Activated CD4-positive, alpha-beta T cell treated with anti-CD3 and anti-CD28 coated beads, Interleukin-2, amount 50 U/mL, for 4 hours (primary cell): ENCODE data around the gene TAF1L.
"Not testable (repeated sequence)": the region's sequence is repeated elsewhere in the genome, so short reads cannot be mapped to it uniquely, and the experiment has no call there.

Source experiments
- DNase-seq, 2 experiments: peaks; one replicate each; pipeline ENCODE4 v3.0.0-alpha.2; 2020

Gene TAF1L, protein sequence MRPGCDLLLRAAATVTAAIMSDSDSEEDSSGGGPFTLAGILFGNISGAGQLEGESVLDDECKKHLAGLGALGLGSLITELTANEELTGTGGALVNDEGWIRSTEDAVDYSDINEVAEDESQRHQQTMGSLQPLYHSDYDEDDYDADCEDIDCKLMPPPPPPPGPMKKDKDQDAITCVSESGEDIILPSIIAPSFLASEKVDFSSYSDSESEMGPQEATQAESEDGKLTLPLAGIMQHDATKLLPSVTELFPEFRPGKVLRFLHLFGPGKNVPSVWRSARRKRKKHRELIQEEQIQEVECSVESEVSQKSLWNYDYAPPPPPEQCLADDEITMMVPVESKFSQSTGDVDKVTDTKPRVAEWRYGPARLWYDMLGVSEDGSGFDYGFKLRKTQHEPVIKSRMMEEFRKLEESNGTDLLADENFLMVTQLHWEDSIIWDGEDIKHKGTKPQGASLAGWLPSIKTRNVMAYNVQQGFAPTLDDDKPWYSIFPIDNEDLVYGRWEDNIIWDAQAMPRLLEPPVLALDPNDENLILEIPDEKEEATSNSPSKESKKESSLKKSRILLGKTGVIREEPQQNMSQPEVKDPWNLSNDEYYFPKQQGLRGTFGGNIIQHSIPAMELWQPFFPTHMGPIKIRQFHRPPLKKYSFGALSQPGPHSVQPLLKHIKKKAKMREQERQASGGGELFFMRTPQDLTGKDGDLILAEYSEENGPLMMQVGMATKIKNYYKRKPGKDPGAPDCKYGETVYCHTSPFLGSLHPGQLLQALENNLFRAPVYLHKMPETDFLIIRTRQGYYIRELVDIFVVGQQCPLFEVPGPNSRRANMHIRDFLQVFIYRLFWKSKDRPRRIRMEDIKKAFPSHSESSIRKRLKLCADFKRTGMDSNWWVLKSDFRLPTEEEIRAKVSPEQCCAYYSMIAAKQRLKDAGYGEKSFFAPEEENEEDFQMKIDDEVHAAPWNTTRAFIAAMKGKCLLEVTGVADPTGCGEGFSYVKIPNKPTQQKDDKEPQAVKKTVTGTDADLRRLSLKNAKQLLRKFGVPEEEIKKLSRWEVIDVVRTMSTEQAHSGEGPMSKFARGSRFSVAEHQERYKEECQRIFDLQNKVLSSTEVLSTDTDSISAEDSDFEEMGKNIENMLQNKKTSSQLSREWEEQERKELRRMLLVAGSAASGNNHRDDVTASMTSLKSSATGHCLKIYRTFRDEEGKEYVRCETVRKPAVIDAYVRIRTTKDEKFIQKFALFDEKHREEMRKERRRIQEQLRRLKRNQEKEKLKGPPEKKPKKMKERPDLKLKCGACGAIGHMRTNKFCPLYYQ (N-terminal part only)

GRCh38 chr9:32635362-32635761 is at the start of gene TAF1L:
TSS of gene TAF1L (minus strand) at chr9:32635669. CDS start at chr9:32635579, 90 bp downstream.
- DNase-seq = no peak

- no peak for DNase-seq
Measured at GRCh38 chr9:32681751-32682150, 46.3 kb upstream of the TAF1L start.

DNA sequence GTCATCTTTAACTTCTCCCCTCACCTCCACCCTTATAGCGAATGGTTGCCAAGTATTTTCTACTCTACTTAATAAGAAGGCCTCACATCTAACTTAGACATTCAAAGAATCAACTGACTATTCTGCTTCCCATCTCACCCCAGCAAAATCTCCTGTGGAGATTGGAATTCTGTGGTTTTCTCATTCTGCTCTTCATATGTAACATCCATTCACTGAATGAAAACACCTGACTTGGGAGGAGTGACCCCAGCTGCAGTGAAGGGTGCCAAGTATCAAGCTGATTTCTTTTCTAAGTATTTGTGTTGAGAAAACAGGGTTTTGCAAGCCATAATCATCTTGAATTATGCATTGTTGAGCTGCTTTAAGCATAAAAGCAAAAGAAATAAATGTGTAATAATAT is 42.5 kb upstream of the TAF1L start:
- no peak for DNase-seq

GRCh38 chr9:32672469-32672868 is 37.0 kb upstream of the TAF1L start:
- no peak for DNase-seq

DNA sequence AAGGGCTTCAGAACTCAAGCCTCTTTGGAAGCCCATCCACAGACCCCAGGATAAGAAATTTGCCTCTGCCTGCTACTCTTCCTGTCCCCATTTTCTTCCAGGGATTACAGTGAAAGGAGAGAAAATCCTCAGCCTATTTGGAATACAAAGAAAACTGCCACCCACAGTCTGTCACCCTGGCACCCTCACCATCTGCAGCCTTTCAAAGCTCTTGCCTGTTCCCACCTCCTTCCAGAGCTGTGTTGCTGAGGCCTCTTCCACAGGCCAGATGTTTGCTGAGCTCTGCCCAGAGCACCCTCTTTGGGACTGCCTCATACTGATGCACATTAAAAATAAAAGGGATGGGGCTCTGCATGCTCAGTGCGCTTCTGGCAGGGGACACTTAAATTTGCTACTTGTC is 35.9 kb upstream of the TAF1L start:
- DNase-seq = no peak

DNA sequence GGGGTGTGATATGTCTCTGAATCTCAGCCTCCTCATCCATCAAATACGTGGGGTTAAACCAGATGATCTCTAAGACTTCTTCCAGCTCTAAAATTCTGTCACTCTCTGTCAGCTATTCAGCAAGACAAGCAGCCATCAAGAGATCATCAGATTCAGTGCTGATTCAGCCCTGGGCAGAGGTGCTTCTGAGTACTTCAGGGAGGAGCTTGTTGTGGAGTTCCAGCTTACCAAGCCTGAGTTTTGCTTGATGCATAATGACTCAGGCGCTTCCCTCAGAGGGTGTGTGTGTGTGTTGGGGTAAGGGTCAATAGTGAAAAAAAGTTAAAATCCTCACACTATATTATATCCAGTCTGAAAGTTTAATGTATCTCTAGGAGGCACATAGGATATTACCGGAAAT is 29.6 kb upstream of the TAF1L start:
- no peak for DNase-seq

GRCh38 chr9:32663741-32664140 is 28.3 kb upstream of the TAF1L start:
- DNase-seq = no peak

GRCh38 chr9:32647671-32648070 is 12.2 kb upstream of the TAF1L start:
- no peak for DNase-seq

DNA sequence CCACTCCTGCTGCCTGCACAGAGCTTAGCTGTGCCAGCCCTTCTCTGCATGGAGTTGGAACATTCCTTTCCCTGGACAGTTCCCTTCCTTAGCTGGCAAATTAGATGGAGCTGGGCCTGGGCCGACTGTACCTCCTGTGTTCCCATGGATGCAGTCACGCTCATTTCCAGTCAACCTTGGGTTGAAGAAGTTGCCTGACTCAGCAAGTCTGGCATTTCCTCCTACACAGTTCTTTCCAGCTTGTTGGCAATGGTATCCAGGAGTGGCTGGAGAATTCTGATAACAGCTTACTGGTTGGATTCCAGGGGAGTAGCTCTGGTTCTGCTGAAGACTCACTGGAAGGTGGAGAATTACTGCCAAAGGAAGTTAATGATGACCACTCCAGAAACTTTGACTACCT is 9.2 kb upstream of the TAF1L start:
- no peak for DNase-seq

DNA sequence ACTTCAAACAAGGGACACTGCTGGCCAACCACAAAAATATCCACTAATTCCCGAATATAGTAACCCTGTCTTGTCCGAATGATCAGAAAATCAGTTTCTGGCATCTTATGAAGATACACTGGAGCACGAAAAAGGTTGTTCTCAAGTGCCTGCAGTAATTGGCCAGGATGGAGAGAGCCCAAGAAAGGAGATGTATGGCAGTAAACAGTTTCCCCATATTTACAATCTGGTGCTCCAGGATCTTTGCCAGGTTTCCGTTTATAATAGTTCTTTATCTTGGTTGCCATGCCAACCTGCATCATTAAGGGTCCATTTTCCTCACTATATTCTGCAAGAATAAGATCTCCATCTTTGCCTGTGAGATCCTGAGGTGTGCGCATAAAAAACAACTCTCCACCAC is 2.3 kb downstream of the TAF1L start:
- not testable (repeated sequence) for DNase-seq

DNA sequence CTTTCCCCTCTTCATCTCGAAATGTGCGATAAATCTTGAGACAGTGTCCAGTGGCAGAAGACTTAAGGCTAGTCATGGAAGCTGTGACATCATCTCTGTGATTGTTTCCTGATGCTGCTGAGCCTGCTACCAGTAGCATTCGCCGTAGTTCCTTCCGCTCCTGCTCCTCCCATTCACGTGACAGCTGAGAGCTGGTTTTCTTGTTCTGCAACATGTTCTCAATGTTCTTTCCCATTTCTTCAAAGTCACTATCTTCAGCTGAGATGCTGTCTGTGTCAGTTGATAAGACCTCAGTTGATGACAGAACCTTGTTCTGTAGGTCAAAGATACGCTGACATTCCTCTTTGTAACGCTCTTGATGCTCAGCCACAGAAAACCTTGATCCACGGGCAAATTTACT is 3.5 kb downstream of the TAF1L start:
- no peak for DNase-seq

- DNase-seq = no peak
Measured at GRCh38 chr9:32627394-32627954, 8.0 kb downstream of the TAF1L start.

- no peak for DNase-seq
Measured at GRCh38 chr9:32625320-32625719, 10.1 kb downstream of the TAF1L start.

DNA sequence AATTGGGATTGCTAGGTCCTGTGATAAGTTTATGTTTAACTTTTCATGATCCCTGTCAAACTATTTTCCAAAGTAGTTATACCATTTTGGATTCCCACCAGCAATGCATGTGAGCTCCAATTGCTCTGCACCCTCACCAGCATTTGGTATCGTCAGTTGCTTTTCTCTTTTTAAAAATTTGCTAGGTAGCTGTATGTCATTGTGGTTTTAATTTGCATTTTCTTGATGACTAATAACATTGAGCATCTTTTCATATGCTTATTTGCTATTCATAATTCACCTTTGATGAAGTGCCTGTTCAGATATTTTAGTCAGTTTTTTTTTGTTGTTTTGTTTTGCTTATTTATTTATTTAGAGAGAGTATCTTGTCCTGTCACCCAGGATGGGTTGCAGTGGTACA is 12.5 kb downstream of the TAF1L start:
- DNase-seq = no peak

DNA sequence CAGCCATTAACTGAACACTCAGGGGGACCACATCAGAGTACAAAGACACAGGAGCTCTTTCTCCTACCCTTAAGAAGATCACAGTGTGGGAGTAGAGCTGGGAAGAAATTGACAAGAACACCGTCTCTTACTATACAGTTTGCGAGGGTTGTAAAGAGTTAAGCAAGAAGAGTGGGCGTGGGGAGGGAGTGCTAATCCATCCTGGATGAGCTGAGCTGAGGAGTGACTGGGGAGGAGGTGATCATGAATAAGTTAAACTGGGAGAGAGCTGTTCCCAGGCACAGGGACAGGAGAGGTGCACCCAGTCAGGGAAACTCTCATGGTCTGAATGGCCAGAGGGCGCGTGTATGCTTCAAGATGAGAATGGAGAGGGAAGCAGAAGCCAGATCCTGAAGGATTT is 17.2 kb downstream of the TAF1L start:
- no peak for DNase-seq

DNA sequence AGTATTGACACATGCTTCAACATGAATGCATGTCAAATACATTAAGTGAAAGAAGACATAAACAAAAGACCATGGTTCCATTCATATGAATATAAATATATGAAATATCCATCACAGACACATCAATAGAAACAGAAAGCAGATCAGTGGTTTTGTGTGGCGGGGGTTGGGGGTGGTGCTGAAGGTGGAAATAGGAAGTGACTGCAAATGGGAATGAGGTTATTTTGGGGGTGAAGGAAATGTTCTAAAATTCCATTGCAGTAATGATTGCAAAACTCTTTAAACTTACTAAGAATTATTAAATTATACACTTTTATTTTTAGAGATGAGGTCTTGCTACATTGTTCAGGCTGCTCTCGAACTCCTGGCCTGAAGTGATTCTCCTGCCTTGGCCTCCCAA is 28.7 kb downstream of the TAF1L start:
- no peak for DNase-seq

GRCh38 chr9:32603914-32604852 is 31.3 kb downstream of the TAF1L start:
- no peak for DNase-seq

- not testable (repeated sequence) for DNase-seq
Measured at GRCh38 chr9:32599021-32599420, 36.4 kb downstream of the TAF1L start.

DNA sequence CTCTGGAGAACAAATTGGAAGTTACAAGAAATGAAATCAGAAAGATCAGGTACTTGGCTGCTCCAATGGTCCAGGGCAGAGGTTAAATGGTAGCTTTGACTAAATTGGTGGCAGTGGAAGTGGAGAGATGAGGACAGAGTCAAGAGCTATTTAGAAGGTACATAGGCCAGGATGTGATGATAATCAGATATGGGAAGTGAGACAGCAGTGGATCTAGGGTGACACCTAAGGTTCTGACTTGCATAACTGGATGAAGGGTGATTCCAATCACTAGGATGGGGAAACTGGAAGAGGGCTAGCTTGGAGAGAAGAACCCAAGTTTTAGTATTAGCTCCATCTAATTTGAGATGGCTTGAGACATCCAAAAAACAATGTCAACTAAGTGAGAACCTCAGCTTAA is 38.5 kb downstream of the TAF1L start:
- no peak for DNase-seq

DNA sequence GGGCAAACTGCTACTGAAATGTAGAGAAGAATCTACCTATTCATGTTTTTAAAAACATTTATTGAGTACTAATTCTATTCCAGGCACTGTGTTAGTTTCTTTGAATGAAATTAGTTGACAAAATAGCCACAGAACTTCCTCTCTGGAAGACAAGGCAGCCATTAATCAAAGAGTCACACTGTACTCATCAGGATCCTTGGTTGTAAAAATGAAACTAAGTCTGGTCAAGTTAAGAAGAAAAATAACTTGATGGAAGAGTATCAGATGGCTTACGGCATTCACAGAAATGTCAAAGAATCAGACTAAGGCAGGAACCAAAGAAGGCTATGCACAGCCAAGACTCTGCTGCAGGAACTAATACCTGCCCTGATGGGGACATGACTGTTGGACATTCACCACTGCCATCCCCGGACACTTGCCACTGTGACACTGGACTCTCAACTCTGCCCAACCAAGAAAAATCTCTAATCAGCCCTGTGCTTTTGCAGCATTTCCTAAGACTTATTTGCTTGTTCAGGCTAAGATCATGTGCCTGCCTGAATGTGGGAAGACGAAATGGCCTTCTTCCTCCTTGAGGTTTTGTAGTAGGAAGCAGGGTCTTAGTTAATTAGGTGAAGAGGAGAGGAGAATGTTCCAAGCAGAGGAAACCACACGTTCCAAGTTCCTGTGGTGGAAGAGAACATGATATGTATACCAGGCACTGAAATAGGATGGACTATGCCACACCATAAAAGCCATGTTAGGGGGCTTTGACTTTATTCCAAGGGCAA is 39.2 kb downstream of the TAF1L start:
- DNase-seq = no peak

- no peak for DNase-seq
Measured at GRCh38 chr9:32590898-32591297, 44.6 kb downstream of the TAF1L start.
